Measurements from ENCODE around the gene C12orf54.
"Not testable (repeated sequence)": the region's sequence is repeated elsewhere in the genome, so short reads cannot be mapped to it uniquely, and the experiment has no call there.

The C12orf54 gene

GRCh38 chr12:48482198-48482597 is at the start of gene C12orf54:
TSS of gene C12orf54 (plus strand) at chr12:48482498. CDS start at chr12:48483297, 799 bp downstream.
- H3K4me1 Mint-ChIP-seq (ENCODE audit: low read depth): no peaks in the 10 kb centered on the region
- H3K4me3 Mint-ChIP-seq: no peak within 1 kb of the TSS
- peaks cover 22% of the 10 kb centered on the region for H3K27me3 Mint-ChIP-seq
- H3K9me3 Mint-ChIP-seq: peaks cover 4% of the 10 kb centered on the region
- no peak within 1 kb of the TSS for H3K27ac Mint-ChIP-seq
- H3K36me3 Mint-ChIP-seq (ENCODE audit: low read depth): no peaks in the 10 kb centered on the region

GRCh38 chr12:48434016-48434415 is 48.3 kb upstream of the C12orf54 start:
- not testable (repeated sequence) for H3K36me3 Mint-ChIP-seq (ENCODE audit: low read depth); H3K27ac Mint-ChIP-seq; H3K9me3 Mint-ChIP-seq; H3K4me3 Mint-ChIP-seq; H3K4me1 Mint-ChIP-seq (ENCODE audit: low read depth)
- H3K27me3 Mint-ChIP-seq: peaks cover 18% of the 10 kb centered on the region

- H3K27ac Mint-ChIP-seq: no peak overlapping the region
- H3K4me1 Mint-ChIP-seq (ENCODE audit: low read depth): peaks cover 9% of the 10 kb centered on the region
- no peaks in the 10 kb centered on the region for H3K9me3 Mint-ChIP-seq
- no peaks in the 10 kb centered on the region for H3K27me3 Mint-ChIP-seq
- no peaks in the 10 kb centered on the region for H3K36me3 Mint-ChIP-seq (ENCODE audit: low read depth)
- H3K4me3 Mint-ChIP-seq: no peak overlapping the region
These were observed 41.2 kb upstream of the C12orf54 start for GRCh38 chr12:48441069-48441468.

GRCh38 chr12:48442179-48442847 is 40.0 kb upstream of the C12orf54 start:
- no peak overlapping the region for H3K4me3 Mint-ChIP-seq
- H3K36me3 Mint-ChIP-seq (ENCODE audit: low read depth): no peaks in the 10 kb centered on the region
- no peaks in the 10 kb centered on the region for H3K9me3 Mint-ChIP-seq
- H3K4me1 Mint-ChIP-seq (ENCODE audit: low read depth): peaks cover 15% of the 10 kb centered on the region
- H3K27ac Mint-ChIP-seq: no peak overlapping the region
- peaks cover 2% of the 10 kb centered on the region for H3K27me3 Mint-ChIP-seq

- no peak overlapping the region for H3K27ac Mint-ChIP-seq
- H3K9me3 Mint-ChIP-seq: peaks cover 6% of the 10 kb centered on the region
- H3K27me3 Mint-ChIP-seq: peaks cover 2% of the 10 kb centered on the region
- H3K36me3 Mint-ChIP-seq (ENCODE audit: low read depth): no peaks in the 10 kb centered on the region
- H3K4me1 Mint-ChIP-seq (ENCODE audit: low read depth): peaks cover 15% of the 10 kb centered on the region
- no peak overlapping the region for H3K4me3 Mint-ChIP-seq
These were observed 36.8 kb upstream of the C12orf54 start for GRCh38 chr12:48445538-48445937.

GRCh38 chr12:48446161-48446776 is 36.0 kb upstream of the C12orf54 start:
- Mint-ChIP-seq H3K27ac (peak overlapping the region; percentile 31), H3K36me3 (ENCODE audit: low read depth) (no peaks in the 10 kb centered on the region), H3K9me3 (peaks cover 6% of the 10 kb centered on the region), H3K4me1 (ENCODE audit: low read depth) (peaks cover 15% of the 10 kb centered on the region), H3K4me3 (no peak overlapping the region), H3K27me3 (peaks cover 2% of the 10 kb centered on the region)

GRCh38 chr12:48447755-48448154 is 34.5 kb upstream of the C12orf54 start:
- H3K36me3 Mint-ChIP-seq (ENCODE audit: low read depth): no peaks in the 10 kb centered on the region
- no peak overlapping the region for H3K27ac Mint-ChIP-seq
- peaks cover 15% of the 10 kb centered on the region for H3K4me1 Mint-ChIP-seq (ENCODE audit: low read depth)
- H3K27me3 Mint-ChIP-seq: peaks cover 2% of the 10 kb centered on the region
- peaks cover 6% of the 10 kb centered on the region for H3K9me3 Mint-ChIP-seq
- no peak overlapping the region for H3K4me3 Mint-ChIP-seq

GRCh38 chr12:48451372-48451771 is 30.9 kb upstream of the C12orf54 start:
- peaks cover 6% of the 10 kb centered on the region for H3K9me3 Mint-ChIP-seq
- H3K27me3 Mint-ChIP-seq: peaks cover 2% of the 10 kb centered on the region
- H3K4me1 Mint-ChIP-seq (ENCODE audit: low read depth): peaks cover 3% of the 10 kb centered on the region
- no peak overlapping the region for H3K4me3 Mint-ChIP-seq
- no peaks in the 10 kb centered on the region for H3K36me3 Mint-ChIP-seq (ENCODE audit: low read depth)
- H3K27ac Mint-ChIP-seq: no peak overlapping the region

GRCh38 chr12:48452961-48453360 is 29.3 kb upstream of the C12orf54 start:
- H3K27me3 Mint-ChIP-seq; H3K9me3 Mint-ChIP-seq; H3K4me1 Mint-ChIP-seq (ENCODE audit: low read depth); H3K27ac Mint-ChIP-seq; H3K4me3 Mint-ChIP-seq; H3K36me3 Mint-ChIP-seq (ENCODE audit: low read depth): not testable (repeated sequence)

GRCh38 chr12:48454667-48455066 is 27.6 kb upstream of the C12orf54 start:
- H3K4me1 Mint-ChIP-seq (ENCODE audit: low read depth): no peaks in the 10 kb centered on the region
- H3K9me3 Mint-ChIP-seq: peaks cover 3% of the 10 kb centered on the region
- H3K27me3 Mint-ChIP-seq: peaks cover 5% of the 10 kb centered on the region
- H3K36me3 Mint-ChIP-seq (ENCODE audit: low read depth): no peaks in the 10 kb centered on the region
- no peak overlapping the region for H3K27ac Mint-ChIP-seq
- no peak overlapping the region for H3K4me3 Mint-ChIP-seq

GRCh38 chr12:48455116-48455515 is 27.2 kb upstream of the C12orf54 start:
- Mint-ChIP-seq H3K27ac (no peak overlapping the region), H3K9me3 (no peaks in the 10 kb centered on the region), H3K36me3 (ENCODE audit: low read depth) (no peaks in the 10 kb centered on the region), H3K4me3 (no peak overlapping the region), H3K4me1 (ENCODE audit: low read depth) (no peaks in the 10 kb centered on the region), H3K27me3 (peaks cover 5% of the 10 kb centered on the region)

- peaks cover 19% of the 10 kb centered on the region for H3K27me3 Mint-ChIP-seq
- no peaks in the 10 kb centered on the region for H3K4me1 Mint-ChIP-seq (ENCODE audit: low read depth)
- H3K9me3 Mint-ChIP-seq: no peaks in the 10 kb centered on the region
- no peak overlapping the region for H3K4me3 Mint-ChIP-seq
- no peaks in the 10 kb centered on the region for H3K36me3 Mint-ChIP-seq (ENCODE audit: low read depth)
- no peak overlapping the region for H3K27ac Mint-ChIP-seq
These were observed 23.0 kb upstream of the C12orf54 start for GRCh38 chr12:48459259-48459658.

- H3K4me1 Mint-ChIP-seq (ENCODE audit: low read depth); H3K4me3 Mint-ChIP-seq; H3K36me3 Mint-ChIP-seq (ENCODE audit: low read depth); H3K27ac Mint-ChIP-seq: not testable (repeated sequence)
- H3K27me3 Mint-ChIP-seq: peaks cover 12% of the 10 kb centered on the region
- H3K9me3 Mint-ChIP-seq: peaks cover 33% of the 10 kb centered on the region
These were observed 13.3 kb upstream of the C12orf54 start for GRCh38 chr12:48469027-48469426.

- Mint-ChIP-seq H3K4me3 (no peak within 1 kb of the TSS), H3K4me1 (ENCODE audit: low read depth) (no peaks in the 10 kb centered on the region), H3K36me3 (ENCODE audit: low read depth) (no peaks in the 10 kb centered on the region), H3K27me3 (peaks cover 18% of the 10 kb centered on the region), H3K9me3 (peaks cover 37% of the 10 kb centered on the region), H3K27ac (peak within 1 kb of the TSS; percentile 17)
These were observed 10.0 kb upstream of the C12orf54 start, which contains the start of gene ANP32D for GRCh38 chr12:48472259-48472658. TSS of gene ANP32D (plus strand) at chr12:48472559. CDS start at chr12:48472665, 106 bp downstream.

GRCh38 chr12:48473061-48473460 is 9.2 kb upstream of the C12orf54 start:
- H3K36me3 Mint-ChIP-seq (ENCODE audit: low read depth): no peaks in the 10 kb centered on the region
- no peaks in the 10 kb centered on the region for H3K4me1 Mint-ChIP-seq (ENCODE audit: low read depth)
- no peak overlapping the region for H3K4me3 Mint-ChIP-seq
- peaks cover 34% of the 10 kb centered on the region for H3K9me3 Mint-ChIP-seq
- peak overlapping the region; percentile 17 for H3K27ac Mint-ChIP-seq
- peaks cover 18% of the 10 kb centered on the region for H3K27me3 Mint-ChIP-seq

GRCh38 chr12:48474497-48474896 is 7.8 kb upstream of the C12orf54 start:
- H3K36me3 Mint-ChIP-seq (ENCODE audit: low read depth); H3K4me3 Mint-ChIP-seq; H3K4me1 Mint-ChIP-seq (ENCODE audit: low read depth); H3K27ac Mint-ChIP-seq: not testable (repeated sequence)
- Mint-ChIP-seq H3K27me3 (peaks cover 18% of the 10 kb centered on the region), H3K9me3 (peaks cover 23% of the 10 kb centered on the region)
